Measurements from ENCODE around the gene KRTAP10-4.
"Not testable (repeated sequence)": the region's sequence is repeated elsewhere in the genome, so short reads cannot be mapped to it uniquely, and the experiment has no call there.

KRTAP10-4 gene, protein sequence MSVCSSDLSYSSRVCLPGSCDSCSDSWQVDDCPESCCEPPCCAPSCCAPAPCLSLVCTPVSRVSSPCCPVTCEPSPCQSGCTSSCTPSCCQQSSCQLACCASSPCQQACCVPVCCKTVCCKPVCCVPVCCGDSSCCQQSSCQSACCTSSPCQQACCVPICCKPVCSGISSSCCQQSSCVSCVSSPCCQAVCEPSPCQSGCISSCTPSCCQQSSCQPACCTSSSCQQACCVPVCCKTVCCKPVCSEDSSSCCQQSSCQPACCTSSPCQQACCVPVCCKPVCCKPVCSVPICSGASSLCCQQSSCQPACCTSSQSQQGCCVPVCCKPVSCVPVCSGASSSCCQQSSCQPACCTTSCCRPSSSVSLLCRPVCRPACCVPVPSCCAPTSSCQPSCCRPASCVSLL

DNA sequence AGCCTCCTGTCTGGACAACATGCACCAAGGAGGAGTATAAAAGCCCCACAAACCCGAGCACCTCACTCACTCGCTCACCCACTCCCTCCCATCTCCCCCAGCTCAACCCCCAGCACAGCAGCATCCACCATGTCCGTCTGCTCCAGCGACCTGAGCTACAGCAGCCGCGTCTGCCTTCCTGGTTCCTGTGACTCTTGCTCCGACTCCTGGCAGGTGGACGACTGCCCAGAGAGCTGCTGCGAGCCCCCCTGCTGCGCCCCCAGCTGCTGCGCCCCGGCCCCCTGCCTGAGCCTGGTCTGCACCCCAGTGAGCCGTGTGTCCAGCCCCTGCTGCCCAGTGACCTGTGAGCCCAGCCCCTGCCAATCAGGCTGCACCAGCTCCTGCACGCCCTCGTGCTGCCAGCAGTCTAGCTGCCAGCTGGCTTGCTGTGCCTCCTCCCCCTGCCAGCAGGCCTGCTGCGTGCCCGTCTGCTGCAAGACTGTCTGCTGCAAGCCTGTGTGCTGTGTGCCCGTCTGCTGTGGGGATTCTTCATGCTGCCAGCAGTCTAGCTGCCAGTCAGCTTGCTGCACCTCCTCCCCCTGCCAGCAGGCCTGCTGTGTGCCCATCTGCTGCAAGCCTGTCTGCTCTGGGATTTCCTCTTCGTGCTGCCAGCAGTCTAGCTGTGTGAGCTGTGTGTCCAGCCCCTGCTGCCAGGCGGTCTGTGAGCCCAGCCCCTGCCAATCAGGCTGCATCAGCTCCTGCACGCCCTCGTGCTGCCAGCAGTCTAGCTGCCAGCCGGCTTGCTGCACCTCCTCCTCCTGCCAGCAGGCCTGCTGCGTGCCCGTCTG lies at the start of gene KRTAP10-4:
Gene KRTAP10-4, plus strand, starts transcription at position 100 of the 827 bp plus-strand sequence. Its CDS starts 30 bp downstream, at position 130.
- in situ Hi-C loops (cut with MboI; ENCODE audit: low sequenced_read_pairs): not testable (repeated sequence)

DNA sequence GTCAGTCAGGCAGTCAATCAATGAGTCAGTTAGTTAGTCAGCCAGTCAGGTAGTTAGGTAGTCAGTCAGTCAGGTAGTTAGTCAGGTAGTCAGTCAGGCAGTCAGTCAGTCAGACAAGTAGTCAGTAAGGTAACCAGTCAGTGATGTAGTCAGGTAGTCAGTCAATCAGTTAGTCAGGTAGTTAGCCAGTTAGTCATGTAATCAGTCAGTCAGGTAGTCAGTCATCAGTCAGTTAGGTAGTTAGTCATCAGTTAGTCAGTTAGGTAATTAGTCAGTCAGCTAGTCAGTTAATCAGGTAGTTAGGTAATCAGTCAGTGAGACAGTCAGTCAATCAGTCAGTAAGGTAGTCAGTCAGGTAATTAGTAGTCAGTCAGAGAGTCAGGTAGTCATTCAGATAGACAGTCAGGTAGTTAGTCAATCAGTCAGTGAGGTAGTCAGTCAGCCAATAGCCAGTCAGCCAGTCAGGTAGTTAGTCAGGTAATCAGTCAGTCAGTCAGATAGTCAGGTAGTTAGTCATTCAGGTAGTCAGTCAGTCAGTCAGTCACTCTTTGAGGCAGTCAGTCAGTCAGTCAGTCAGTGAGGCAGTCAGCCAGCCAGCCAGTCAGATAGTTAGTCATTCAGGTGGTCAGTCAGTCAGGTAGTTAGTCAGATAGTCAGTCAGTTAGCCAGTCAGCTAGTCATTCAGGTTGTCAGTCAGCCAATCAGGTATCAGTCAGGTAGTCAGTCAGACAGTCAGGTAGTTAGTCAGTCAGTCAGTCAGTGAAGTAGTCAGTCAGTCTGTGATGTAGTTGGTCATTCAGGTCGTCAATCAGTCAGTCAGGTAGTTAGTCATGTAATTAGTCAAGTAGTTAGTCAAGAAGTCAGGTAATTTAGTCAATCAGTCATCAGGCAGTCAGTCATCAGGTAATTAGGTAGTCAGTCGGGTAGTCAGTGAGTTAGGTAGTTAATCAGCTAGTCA lies 48.8 kb upstream of the KRTAP10-4 start:
- in situ Hi-C loops (cut with MboI; ENCODE audit: low sequenced_read_pairs): loop anchor here (25.0 kb wide), 3 partner anchors 87 to 413 kb away; partner anchors contain the start of gene SLX9

DNA sequence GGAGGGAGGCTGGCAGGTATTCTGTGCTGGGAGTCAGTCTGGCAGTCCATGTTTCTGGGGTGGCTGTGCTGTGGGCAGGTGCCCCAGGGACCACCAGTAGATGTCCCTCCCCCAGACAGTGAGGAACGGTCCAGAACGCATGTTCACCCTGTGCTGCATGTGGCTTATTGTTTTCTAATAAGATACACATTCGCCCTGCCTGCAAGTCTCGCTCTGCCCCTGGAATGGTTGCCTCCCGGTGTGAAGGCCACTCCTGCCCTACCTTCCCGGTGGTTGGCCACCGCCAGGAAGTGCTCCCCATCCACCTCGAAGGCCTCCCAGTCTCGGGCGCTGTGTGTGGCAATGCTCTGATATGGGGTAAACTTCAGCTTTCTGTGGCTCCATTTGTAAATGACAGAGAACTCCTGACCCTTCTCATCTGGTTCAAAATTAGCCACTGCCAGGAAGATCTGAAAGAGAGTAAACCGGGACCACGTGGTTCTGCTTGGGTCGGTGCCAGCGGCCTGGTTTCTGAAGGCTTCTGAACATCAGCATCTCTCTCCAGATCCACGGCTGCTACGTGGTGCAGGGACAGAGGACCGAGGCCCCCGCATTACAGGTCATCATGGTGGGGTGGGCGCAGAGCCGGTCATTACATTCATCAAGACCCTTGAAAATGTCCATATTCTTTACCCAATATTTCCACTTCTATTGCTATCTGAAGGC lies 48.0 kb upstream of the KRTAP10-4 start:
- in situ Hi-C loops (cut with MboI; ENCODE audit: low sequenced_read_pairs): loop anchor here (25.0 kb wide), 1 partner anchor 88 kb away; no protein-coding TSS in a partner anchor

DNA sequence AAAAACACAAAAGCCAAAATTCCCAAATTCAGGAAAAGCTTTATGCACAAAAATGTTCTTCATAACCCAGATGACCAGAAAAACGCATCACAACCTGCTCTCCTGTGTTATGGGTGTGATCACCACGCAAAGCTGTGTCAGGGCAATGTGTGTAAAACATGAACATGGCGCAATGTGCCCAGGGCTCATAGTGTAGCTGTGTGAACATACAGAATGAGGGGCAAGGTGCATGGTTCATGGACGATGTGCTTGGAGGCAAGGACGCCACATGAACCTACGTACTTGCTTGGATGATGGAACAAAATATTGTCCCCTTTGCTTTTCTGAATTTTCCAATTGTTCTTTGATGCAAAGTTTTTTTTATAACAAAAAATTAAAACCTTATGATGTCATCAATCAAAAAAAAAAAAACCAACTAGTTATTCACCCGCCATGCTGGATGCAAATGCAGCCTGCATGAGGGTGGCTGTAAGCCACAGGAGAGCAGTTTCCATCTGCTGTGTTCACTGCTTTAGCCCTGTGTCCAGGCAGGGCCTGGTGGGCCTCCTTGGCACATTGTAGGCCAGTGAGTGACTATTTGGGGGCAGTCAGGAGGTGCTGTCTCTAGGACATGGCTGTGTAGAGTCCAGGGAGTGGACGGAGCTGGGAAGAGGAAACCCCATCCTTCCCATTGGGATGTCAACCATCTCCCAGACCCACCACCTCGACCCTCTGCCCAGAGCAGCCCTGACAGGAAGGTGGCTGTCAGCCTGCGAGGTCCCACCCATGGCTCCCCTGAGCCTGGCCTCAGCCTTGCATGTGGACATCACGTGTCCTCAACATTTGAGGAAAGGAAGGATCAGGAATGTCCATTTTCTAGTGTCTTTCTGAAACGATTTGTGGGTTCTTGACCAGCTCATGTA lies 47.2 kb upstream of the KRTAP10-4 start:
- in situ Hi-C loops (cut with MboI; ENCODE audit: low sequenced_read_pairs): loop anchor here (25.0 kb wide), 1 partner anchor 89 kb away; no protein-coding TSS in a partner anchor

DNA sequence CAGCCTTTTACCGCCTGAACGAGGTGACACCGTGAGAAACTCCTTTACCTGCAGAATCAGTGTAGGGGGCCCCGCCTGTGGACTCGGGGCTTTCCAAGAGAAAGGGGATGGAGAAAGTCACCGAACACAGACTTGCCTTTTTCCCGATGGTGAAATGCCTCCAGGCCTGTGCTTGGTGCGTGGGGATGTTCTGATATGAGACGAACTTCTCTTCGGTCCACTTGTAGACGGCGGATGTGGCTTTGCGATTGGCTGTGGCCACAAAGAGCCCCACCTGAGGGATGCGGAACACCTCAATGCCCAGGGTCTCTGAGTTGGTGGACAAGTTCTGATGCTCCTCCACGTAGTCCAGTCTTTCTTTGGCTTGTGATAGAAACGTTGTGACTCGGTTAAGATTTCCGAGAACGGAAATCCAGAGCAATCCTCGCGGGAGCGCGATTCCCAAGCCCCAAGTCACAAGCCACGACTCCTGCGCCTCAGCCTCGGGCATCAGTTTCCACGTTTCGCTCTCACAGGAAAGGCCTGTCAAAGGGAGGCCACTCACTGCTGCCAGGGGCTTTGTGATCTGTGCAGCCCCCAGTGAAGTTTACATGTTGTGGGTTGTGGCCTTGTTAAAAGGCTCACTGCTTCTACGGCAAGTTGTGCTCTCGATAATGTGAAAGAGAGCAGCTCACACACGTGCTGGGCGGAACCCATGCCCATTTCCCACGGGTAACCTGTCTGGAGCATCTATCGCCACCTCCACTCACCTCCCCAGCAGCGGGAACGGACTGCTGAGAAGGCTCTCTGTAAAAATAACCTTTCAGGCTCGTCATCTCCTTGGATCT lies 46.2 kb upstream of the KRTAP10-4 start:
- in situ Hi-C loops (cut with MboI; ENCODE audit: low sequenced_read_pairs): loop anchor here (25.0 kb wide), 1 partner anchor 90 kb away; no protein-coding TSS in a partner anchor

DNA sequence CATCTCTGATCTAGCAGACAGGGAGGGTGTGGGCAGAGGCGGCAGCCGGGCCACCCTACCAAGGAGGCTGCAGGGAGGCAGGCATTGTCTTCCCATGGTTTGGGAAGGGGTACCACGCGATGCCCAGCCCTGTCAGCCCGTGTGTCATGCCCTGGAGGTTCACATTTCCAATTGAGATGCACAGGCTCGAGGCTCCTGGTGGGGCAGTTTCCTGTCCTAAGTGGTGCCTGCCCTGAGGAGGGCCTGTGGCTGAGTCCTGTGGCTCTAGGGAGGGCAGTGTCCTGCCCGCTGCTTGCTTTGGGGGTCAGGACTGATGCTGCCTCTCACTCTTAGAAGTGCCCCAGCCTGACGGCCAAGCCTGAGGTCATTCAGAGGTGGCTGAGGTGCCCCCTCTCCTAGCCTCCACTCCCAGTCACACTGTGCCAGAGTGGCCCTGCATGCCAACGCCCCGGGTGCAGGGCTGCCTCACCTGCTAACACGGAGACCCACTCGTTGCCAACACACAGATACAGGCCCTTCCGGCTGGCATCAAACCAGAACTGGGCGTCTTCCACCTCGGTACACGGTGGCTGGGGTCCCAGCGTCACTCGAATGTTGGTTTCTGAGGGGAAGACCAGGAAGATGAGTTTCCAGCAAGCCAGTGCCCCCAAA lies 45.4 kb upstream of the KRTAP10-4 start:
- in situ Hi-C loops (cut with MboI; ENCODE audit: low sequenced_read_pairs): loop anchor here (25.0 kb wide), 1 partner anchor 91 kb away; no protein-coding TSS in a partner anchor

DNA sequence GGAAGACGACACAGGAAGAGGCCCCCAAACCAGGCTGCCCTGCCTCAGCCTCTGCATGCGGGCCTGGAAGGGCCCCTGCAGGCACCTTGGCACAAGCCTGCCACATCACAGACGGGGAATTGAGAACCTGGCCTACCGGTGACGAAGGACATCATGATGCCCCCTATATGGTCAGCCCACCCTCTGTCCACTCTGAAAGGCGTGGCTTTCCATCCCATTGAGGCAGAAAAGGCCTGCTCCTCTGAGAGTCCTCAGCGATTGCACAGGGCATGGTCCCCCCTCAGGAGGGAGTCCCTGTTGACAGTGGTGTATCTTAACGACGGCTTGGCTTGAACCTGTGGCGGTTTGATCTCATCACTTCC lies 44.9 kb upstream of the KRTAP10-4 start:
- in situ Hi-C loops (cut with MboI; ENCODE audit: low sequenced_read_pairs): loop anchor here (25.0 kb wide), 1 partner anchor 91 kb away; no protein-coding TSS in a partner anchor

DNA sequence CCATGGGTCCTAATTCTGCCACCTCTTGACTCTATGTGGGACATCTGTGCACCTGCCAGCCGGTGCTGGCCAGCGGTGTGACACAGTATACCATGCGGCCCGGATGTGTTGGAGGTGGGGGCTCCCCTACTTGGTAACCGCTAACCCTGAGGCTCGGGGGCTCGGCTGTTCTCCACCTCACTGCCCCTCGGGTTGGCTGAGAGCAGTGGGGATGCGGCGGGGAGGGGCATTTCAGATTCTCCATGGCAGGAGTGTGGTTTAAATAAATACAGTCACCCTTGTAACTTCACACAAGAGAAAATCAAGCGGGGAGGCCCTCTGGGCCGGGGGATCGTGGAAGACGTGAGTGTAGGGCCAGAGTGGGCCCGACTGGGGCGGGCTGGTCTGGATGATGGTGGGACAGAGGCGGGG lies 44.5 kb upstream of the KRTAP10-4 start:
- in situ Hi-C loops (cut with MboI; ENCODE audit: low sequenced_read_pairs): loop anchor here (25.0 kb wide), 1 partner anchor 92 kb away; no protein-coding TSS in a partner anchor

DNA sequence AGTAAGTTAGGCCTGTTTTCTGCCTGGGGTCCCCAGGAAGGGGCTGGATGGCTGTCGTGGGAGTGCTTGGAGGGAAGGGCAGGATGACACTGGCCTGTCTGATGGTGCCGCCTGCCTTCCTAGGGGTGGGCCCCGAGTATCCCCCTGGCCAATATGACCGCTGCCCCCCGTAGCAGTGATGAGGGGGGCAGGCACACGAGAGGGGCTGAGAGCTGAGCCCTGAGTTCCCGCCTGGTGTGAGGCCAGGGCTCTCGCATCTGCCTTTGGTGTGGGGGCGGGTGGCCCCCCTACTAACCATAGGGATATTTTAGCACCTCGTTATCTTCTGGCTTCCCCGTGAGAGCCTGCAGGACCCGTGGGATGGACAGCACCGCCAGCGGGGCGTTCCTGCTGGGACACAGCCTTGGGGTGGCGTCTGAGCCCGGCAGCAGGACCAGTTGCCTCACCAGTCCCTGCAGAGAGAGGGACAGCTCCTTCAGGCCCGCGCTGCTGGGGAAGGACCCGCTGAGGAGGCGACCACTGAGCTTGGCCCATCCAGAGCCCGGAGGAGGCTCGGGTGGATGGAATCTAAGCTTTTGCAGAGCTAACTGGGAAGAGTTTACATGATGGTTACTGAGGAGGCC lies 43.9 kb upstream of the KRTAP10-4 start:
- in situ Hi-C loops (cut with MboI; ENCODE audit: low sequenced_read_pairs): loop anchor here (25.0 kb wide), 1 partner anchor 92 kb away; no protein-coding TSS in a partner anchor

DNA sequence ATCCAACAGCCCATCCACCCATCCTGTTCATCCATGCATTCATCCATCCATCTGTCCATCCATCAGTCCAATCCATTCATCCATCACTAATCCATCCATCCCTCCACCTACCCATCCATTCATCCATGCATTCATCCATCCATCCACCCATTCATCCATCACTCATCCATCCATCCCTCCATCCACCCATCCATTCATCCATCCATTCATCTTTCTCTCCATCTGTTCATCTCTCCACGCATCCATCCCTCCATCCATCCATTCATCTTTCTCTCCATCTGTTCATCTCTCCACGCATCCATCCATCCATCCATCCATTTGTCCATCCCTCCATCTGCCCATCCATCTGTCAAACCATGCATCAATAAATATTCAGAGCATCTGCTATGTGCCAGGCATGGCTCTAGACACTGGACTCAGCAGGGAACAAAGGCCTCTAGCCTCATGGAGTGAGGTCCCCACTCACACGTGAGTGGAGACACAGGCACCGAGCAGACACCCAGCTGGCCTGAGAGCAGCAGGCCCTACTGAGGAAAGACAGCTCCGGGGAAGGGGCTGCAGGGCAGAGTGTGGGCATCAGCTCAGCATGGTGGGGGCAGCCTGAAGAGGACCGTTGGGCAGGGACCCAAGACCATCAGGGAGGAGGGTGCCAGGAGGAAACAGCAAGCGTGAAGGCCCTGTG lies 43.2 kb upstream of the KRTAP10-4 start:
- in situ Hi-C loops (cut with MboI; ENCODE audit: low sequenced_read_pairs): loop anchor here (25.0 kb wide), 1 partner anchor 93 kb away; no protein-coding TSS in a partner anchor

DNA sequence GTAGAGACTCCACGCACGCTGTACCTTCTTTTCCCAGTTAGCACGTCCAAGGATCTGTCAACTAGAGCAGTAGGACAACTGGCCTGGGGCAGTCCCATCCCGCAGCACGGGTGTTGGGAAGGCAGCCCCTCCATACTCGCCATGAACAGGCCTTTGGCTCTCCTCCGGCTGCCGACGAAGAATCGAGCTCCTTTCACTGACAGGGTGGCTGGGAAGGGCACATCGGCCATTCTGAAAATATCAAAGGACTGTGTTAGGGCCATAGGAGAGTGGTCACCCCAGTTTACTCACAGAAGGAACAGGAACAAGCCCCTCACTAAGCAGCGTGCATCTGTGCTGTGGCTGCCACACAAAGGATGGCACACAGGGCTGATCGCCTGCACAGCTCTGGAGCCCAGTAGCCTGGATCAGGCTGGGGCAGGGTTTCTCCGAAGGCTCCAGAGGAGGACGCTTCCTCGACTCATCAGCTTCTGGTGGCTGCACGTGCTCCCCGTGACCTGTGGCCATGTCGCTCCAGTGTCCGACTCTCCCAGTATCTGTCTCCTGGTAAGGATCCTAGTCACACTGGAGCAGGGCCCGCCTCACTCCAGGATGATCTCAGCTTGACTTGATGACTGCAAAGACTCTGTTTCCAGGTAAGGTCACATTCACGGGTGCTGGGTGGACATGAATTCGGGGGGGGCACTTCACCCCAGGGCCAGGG lies 42.5 kb upstream of the KRTAP10-4 start:
- in situ Hi-C loops (cut with MboI; ENCODE audit: low sequenced_read_pairs): loop anchor here (25.0 kb wide), 1 partner anchor 94 kb away; no protein-coding TSS in a partner anchor

DNA sequence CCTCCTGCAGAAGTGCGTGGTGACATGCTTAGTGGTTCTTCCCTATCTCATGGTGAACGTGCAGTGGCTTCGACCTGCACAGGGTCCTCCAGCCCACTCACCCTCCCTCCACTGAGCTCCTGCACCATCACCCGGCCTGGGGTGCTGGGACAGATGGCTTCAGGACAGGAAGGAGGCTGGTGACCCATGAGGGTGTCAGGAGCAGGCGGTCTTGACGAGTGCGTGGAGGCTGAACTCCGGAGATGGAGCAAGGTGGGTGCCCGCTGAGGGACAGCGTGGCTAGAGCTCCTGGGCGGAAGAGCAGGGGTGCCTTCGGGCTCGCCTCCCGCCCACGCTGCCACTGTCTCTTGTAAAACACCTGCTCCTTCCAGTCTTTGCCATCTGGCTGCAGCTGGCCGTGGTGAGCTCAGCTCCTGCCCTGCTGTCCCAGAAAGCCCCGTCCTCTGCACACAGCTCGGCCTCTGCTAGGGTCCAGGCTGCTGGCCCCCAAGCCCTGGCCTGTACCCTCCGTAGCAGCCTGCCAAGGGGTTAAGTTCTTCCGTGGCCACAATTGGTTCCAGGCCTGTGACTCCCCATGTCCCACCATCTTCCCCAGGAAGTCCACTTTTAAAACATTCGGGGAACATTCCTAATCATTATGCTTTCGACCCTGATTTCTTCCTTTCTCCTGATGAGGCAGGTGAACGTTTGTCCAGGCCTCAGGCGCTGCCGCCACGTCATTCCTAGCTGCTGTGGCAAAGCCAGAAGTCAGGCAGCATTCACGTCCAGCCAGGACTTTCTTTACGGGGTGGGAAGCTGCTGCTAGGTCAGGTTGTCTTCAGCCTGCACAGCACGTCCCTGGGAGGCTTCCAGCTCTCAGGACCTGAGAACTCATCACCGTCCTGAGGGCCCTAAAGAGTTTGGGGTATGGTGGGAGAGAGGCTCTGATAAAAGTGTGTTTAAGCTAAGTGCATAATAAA lies 41.6 kb upstream of the KRTAP10-4 start:
- in situ Hi-C loops (cut with MboI; ENCODE audit: low sequenced_read_pairs): loop anchor here (25.0 kb wide), 1 partner anchor 95 kb away; no protein-coding TSS in a partner anchor

DNA sequence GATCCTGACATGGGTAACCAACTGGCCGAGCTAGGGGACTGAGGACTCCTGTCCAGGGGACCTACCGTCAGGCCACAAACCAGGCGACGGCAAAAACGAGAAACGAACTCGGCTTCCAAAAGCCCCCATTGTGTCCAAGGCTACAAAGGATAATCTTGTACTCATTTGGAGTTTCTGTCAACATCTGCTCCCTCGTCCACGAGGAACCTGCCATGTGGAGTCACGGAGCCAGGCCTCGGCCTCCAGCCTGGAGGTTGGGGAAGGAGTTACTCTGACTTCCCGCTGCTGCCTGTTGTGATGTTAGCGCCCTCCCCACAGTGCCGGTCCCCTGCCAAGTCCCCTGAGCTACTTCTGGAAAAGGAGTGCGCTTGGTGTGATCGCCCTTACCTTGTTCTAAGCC lies 40.8 kb upstream of the KRTAP10-4 start:
- in situ Hi-C loops (cut with MboI; ENCODE audit: low sequenced_read_pairs): loop anchor here (25.0 kb wide), 1 partner anchor 95 kb away; no protein-coding TSS in a partner anchor

Measured in HL-60/S4 treated with retinoic acid at 250 ng/mL for 4 days and 3 days (cell line).